ENCODE results near the gene CREB5.
"Not testable (repeated sequence)": the region's sequence is repeated elsewhere in the genome, so short reads cannot be mapped to it uniquely, and the experiment has no call there.

CREB5 gene

GRCh38 chr7:28411876-28412662 lies at the start of gene CREB5:
Gene CREB5, plus strand, starts transcription at chr7:28412518. Its CDS starts 397 bp downstream, at chr7:28412915.
- no peak for DNase-seq

GRCh38 chr7:28362812-28363211 lies 49.5 kb upstream of the CREB5 start:
- DNase-seq: no peak

GRCh38 chr7:28364082-28364481 lies 48.2 kb upstream of the CREB5 start:
- no peak for DNase-seq

DNA sequence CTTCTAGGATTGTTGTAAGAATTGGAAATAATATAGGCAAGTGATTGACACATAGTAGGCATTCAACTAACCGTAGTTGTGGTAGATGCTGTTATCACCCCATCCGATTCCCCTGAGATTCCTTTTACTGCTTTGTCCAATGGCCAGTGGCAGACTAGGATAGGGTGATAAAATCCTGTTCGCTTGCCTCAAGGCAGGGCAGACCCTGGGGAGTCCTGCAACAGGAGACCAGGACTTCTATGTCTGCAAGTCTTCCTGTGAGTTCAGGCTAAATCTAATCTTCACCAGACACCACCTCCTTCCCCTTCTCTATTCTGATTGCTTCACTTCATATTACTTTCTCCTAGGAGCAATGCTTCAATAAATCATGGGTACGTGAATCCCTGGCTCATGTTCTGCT lies 42.8 kb upstream of the CREB5 start:
- DNase-seq: no peak

DNA sequence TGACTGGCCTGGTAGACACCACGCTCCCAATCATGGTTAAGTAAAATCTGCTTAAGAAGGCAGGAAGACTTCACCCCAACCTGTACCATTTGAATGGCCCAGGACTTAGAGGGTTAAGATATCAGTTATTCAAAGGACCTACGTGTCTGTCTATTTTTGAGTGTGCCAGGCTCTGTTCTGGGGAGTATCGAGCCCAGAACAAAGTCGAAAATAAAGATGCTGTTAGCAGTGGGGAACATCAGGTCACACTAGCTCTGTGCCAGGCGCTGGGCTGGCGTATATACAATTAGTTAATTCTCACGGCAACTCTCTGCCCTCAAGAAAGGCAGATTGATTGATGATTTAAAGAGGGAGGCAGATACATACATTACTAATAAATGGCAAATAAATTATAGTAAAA lies 40.5 kb upstream of the CREB5 start:
- DNase-seq: no peak

DNA sequence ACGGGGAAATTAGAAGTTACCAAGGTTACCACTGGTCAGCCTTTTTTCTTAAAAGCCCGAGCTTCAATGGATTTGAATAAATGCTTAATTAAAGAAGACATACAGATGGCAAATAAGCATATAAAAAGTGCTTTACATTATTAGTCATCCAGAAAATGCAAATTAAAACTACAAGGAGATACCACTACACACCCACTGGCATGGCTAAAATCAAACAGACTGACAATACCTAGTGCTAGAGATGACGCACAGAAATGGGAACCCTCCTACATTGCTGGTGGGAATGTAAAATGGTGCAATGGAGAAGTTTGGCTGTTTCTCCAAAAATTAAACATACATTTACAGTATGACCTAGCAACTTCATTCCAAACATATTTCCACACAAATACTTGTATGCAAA lies 38.3 kb upstream of the CREB5 start:
- peak; percentile 46 for DNase-seq

GRCh38 chr7:28375729-28376128 lies 36.6 kb upstream of the CREB5 start:
- no peak for DNase-seq

DNA sequence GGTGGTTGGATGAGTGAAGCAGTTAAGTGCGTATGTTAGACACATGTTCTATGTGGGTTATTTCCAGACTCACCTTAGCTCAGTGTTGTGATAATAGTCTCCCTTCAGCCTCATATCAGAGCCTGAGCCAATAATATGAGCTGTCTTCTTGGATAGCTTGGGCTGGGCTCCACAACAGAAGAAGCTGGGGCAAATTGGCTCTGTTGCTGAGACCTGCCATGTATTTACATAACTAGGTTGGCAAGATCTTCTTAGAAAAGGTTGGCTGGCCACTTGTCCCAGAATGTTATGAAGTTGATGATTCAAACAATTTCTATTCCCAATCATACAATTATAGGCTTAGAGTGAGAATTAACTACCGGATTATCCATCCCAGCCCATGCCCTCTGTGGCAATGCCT lies 35.7 kb upstream of the CREB5 start:
- DNase-seq: no peak

GRCh38 chr7:28378574-28379149 lies 33.7 kb upstream of the CREB5 start:
- DNase-seq: no peak

GRCh38 chr7:28381466-28381865 lies 30.9 kb upstream of the CREB5 start:
- no peak for DNase-seq

- no peak for DNase-seq
Observed at GRCh38 chr7:28382144-28382543, 30.2 kb upstream of the CREB5 start.

GRCh38 chr7:28383975-28384374 lies 28.3 kb upstream of the CREB5 start:
- DNase-seq: no peak

DNA sequence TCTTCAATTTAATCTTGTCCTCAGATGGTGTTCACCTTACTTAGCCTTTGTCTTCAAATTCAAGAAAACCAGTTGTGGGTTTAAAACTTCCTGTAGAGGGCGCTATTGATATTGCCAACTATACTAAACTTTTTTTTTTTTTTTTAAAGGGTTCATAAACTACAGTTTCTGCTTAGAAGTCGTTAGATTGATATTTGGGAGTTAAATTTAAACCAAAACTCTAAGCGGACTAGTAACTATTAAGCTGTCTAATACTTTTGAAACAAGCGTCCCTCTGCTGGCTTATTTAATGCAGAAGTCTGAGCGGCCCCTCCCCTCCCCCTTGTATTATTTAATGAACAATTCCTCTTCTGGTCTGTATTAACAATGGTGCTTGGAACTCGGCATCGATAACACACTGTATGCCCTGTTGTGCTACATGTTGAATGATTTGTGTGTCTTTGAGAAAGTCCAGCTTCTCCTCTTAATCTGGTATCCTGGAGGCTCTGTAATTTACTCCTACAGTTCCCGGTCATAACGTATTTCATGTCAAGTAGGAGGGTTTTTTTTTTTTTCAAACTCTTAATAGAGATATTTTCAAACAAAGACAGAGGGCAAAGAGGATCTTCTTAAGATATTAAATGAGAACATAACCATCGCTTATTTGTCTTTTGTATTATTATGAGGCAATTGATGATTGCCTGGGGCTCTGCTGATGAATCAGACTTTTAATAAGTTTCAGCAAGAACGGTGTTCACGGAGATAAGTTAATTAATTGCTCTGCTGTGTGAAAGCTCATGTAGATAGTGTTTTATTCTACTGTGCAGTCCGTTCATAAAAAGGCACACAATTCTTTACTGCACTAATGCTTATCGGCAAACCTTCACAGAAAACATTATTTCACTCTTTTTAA lies 22.6 kb upstream of the CREB5 start:
- peak; percentile 27 for DNase-seq

- DNase-seq: no peak
Observed at GRCh38 chr7:28390426-28390825, 21.9 kb upstream of the CREB5 start.

GRCh38 chr7:28392289-28392688 lies 20.0 kb upstream of the CREB5 start:
- no peak for DNase-seq

- DNase-seq: no peak
Observed at GRCh38 chr7:28395404-28395803, 16.9 kb upstream of the CREB5 start.

DNA sequence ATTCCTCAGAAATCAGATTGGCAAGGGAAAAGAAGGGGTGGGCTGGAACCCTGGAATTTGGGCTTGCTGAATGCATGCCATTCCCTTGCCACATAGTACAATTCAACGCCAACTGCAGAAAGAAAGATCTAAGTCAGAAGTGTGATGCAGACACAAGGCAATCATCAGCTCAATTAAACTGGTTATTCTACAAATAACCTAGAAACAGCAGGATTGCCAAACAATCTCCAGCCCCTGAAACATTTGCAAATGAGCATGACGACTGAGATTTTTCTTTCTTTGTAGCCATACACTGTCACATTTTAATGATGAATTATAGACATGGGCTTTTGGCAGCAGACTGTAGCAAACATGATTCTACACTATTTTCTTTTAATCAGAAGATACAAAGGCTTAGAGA lies 16.5 kb upstream of the CREB5 start:
- DNase-seq: no peak

DNA sequence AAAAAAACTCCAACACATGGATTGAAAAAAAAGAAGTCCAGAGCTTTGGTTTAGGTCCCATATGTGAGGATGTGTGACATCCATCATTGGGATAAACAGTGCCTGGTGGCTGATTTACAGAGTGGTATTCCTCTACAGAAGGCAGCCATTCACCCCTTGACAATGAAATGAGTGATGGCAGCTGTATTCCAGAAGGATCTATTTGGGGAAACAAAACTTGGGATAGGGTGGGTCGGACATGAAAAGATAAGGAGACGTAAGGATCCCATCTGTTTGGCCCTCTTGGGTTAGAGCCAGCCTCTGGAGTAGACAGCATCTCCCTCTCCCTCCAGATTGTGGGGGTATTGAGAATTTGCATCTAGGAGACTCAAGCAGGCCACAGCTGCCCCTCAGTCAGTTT lies 15.2 kb upstream of the CREB5 start:
- DNase-seq: no peak

- no peak for DNase-seq
Observed at GRCh38 chr7:28400838-28401360, 11.4 kb upstream of the CREB5 start.

- not testable (repeated sequence) for DNase-seq
Observed at GRCh38 chr7:28401567-28401966, 10.8 kb upstream of the CREB5 start.

- DNase-seq: no peak
Observed at GRCh38 chr7:28405662-28406061, 6.7 kb upstream of the CREB5 start.

- DNase-seq: no peak
Observed at GRCh38 chr7:28406192-28406591, 6.1 kb upstream of the CREB5 start.

GRCh38 chr7:28407651-28408050 lies 4.7 kb upstream of the CREB5 start:
- no peak for DNase-seq
